Ishikawa (cell line): Measurements from ENCODE around the gene ANKRD16.

Experiments
- CEBPB ChIP-seq: IDR thresholded peaks from 2 replicates; pipeline ENCODE4 v1.6.1; 2012
- EGR1 ChIP-seq: IDR thresholded peaks from 2 replicates; pipeline ENCODE4 v1.6.1; 2012
- EP300 ChIP-seq: IDR thresholded peaks from 2 replicates; pipeline ENCODE4 v1.6.1; 2012; ENCODE audit warnings: borderline replicate concordance
- MAX ChIP-seq: IDR thresholded peaks from 2 replicates; pipeline ENCODE4 v1.6.1; 2012
- RAD21 ChIP-seq: IDR thresholded peaks from 2 replicates; pipeline ENCODE4 v1.6.1; 2012; ENCODE audit warnings: low read depth
- REST ChIP-seq: IDR thresholded peaks from 2 replicates; pipeline ENCODE4 v1.6.1; 2012; ENCODE audit warnings: low read depth, mild to moderate bottlenecking
- TAF1 ChIP-seq: IDR thresholded peaks from 2 replicates; pipeline ENCODE4 v1.6.1; 2012; ENCODE audit warnings: low read depth, mild to moderate bottlenecking
- TCF12 ChIP-seq: IDR thresholded peaks from 2 replicates; pipeline ENCODE4 v1.6.1; 2012; ENCODE audit warnings: low read depth
- YY1 ChIP-seq: IDR thresholded peaks from 2 replicates; pipeline ENCODE4 v1.6.1; 2012; ENCODE audit warnings: low read depth

- no peak for TF ChIP-seq EP300
- no peak for TF ChIP-seq TCF12
- TF ChIP-seq EGR1: no peak
- TF ChIP-seq MAX: no peak
- no peak for TF ChIP-seq TAF1
- TF ChIP-seq REST: no peak
- TF ChIP-seq YY1: no peak
- no peak for TF ChIP-seq CEBPB
- no peak for TF ChIP-seq RAD21
Measured at GRCh38 chr10:5855979-5856700, 33.6 kb downstream of the ANKRD16 start.
